HepG2 (cell line): Measurements from ENCODE around the gene CD40. TPM values are rescaled to one million over a fixed set of nuclear protein-coding genes. Genes with fewer than 3 reads are reported as not detected.

ENCODE experiments used
- ATAC-seq: fragments of 200-7000 bp; cut with Tn5 transposase; 3 replicates; pipeline ENCODE4 v1.9.1; 2020; ENCODE audit warnings: mild to moderate bottlenecking, moderate library complexity
- BruUV-seq: library from RNA; stranded (reverse); fragments of 400-500 nt; replicated peaks from 2 replicates; lab custom pipeline; 2021; lab: Mats Ljungman, UMichigan
- CTCF ChIA-PET: fragments of 300-600 bp; formaldehyde crosslinking; extraction: SDS; loops from one replicate; lab custom pipeline; 2021; ENCODE audit warnings: low total read pairs, inconsistent platforms, low intra/inter-chr PET ratio; lab: Yijun Ruan, JAX
- POLR2A ChIA-PET: fragments of 350-600 bp; sonication (Branson Sonifier 250); formaldehyde crosslinking; loops from one replicate; lab custom pipeline; 2020; ENCODE audit warnings: antibody characterized with exemption, inconsistent platforms; lab: Yijun Ruan, JAX
- DNase-seq: peaks from one replicate; pipeline ENCODE4 v3.0.0-alpha.2; 2015; ENCODE audit warnings: low spot score
- FAIRE-seq: peaks from 3 replicates; lab custom pipeline; 2011; peaks lifted over from hg19 to GRCh38; lab: Jason Lieb, UNC
- H2AFZ ChIP-seq: one replicate; pipeline ENCODE4 v1.6.1; 2011; ENCODE audit warnings: low read length, inconsistent platforms
- H3K27ac ChIP-seq: fragments of 300-600 bp; 3 replicates; pipeline ENCODE4 v1.8.0; 2011; ENCODE audit warnings: mixed run types, mild to moderate bottlenecking, mixed read lengths, low read length, inconsistent platforms; ENCODE audit not compliant: insufficient read depth; ENCODE audit errors: extremely low read length
- H3K27me3 ChIP-seq, 2 experiments: fragments of 200-600 bp in 1 of 2; 2 replicates in 1 of 2; 3 replicates in 1 of 2; pipeline versions ENCODE4 v1.6.0 to v1.8.0; 2011; ENCODE audit warnings: low read length in 2 of 2, mild to moderate bottlenecking in 2 of 2, moderate library complexity in 2 of 2, inconsistent platforms in 1 of 2; ENCODE audit not compliant: insufficient read depth in 2 of 2, control insufficient read depth in 1 of 2
- H3K36me3 ChIP-seq, 2 experiments: fragments of 200-600 bp in 1 of 2; replicated peaks in 1 of 2; 2 replicates in 1 of 2; 3 replicates in 1 of 2; pipeline versions ENCODE4 v1.5.1 to v1.8.0; 2011; ENCODE audit warnings: low read length in 2 of 2, inconsistent platforms in 1 of 2; ENCODE audit not compliant: insufficient read depth in 2 of 2, control insufficient read depth in 1 of 2
- H3K4me1 ChIP-seq: 2 replicates; pipeline ENCODE4 v1.5.1; 2012; ENCODE audit warnings: low read length, inconsistent platforms; ENCODE audit not compliant: insufficient read depth
- H3K4me2 ChIP-seq: 2 replicates; pipeline ENCODE4 v1.6.0; 2011; ENCODE audit warnings: low read depth, low read length, inconsistent platforms
- H3K4me3 ChIP-seq, 3 experiments: fragments of 200-600 bp in 1 of 3; sonication (generic), shearing (Covaris generic) in 1 of 3; replicated peaks in 1 of 3; 2 replicates each; pipeline ENCODE4 v1.5.1; 2011 to 2016; ENCODE audit warnings: low read length in 3 of 3, inconsistent platforms in 2 of 3, low read depth in 2 of 3, mild to moderate bottlenecking in 2 of 3, control low read depth in 1 of 3, mixed read lengths in 1 of 3; ENCODE audit not compliant: insufficient read depth in 1 of 3
- H3K79me2 ChIP-seq: one replicate; pipeline ENCODE4 v1.6.1; 2011; ENCODE audit warnings: low read length, inconsistent platforms; ENCODE audit not compliant: insufficient read depth
- H3K9ac ChIP-seq: 2 replicates; pipeline ENCODE4 v1.6.0; 2011; ENCODE audit warnings: mild to moderate bottlenecking, low read depth, low read length, inconsistent platforms; ENCODE audit not compliant: insufficient read depth
- H3K9me3 ChIP-seq: 2 replicates; pipeline ENCODE4 v1.5.1; 2012; ENCODE audit warnings: mild to moderate bottlenecking, low read length
- H4K20me1 ChIP-seq: 2 replicates; pipeline ENCODE4 v1.6.0; 2011; ENCODE audit warnings: inconsistent platforms, mild to moderate bottlenecking, low read length, moderate library complexity; ENCODE audit not compliant: insufficient read depth
- ATF7 ChIP-seq, 2 experiments: fragments of 450-650 bp in 1 of 2; sonication (generic) in 1 of 2; formaldehyde crosslinking in 1 of 2; IDR thresholded peaks; 2 replicates each; pipeline versions ENCODE4 v1.4.0 to v1.6.1; 2016 to 2020; ENCODE audit warnings: antibody characterized with exemption in 1 of 2, mild to moderate bottlenecking in 1 of 2, missing genetic modification reagents in 1 of 2
- POLR2AphosphoS2 ChIP-seq: IDR thresholded peaks from 2 replicates; pipeline ENCODE4 v1.6.1; 2011; ENCODE audit warnings: low read depth, low read length, improper control_type of control experiment
- ZBTB20 ChIP-seq: sonication (generic); formaldehyde crosslinking; IDR thresholded peaks from 2 replicates; pipeline ENCODE4 v1.8.1; 2023; ENCODE audit warnings: missing genetic modification reagents, low read depth, mild to moderate bottlenecking, borderline replicate concordance
- ZNF225 ChIP-seq: sonication (generic); formaldehyde crosslinking; IDR thresholded peaks from 2 replicates; pipeline ENCODE4 v1.4.0; 2020; ENCODE audit warnings: mild to moderate bottlenecking, missing genetic modification reagents
- WGBS: methylation state at CpG from one replicate; pipeline ENCODE4 v1.1.6; 2017; ENCODE audit warnings: low lambda C conversion rate; 5-methylcytosine and 5-hydroxymethylcytosine counted together
- in situ Hi-C: cut with HindIII; loops from 2 replicates; pipeline ENCODE4 v1.10.0; 2017; ENCODE audit warnings: low pct_unique_long_range_greater_than_20kb; ENCODE audit not compliant: extremely low pct_ligation_motif_present
- intact Hi-C: fragments of 100-400 bp; cut with micrococcal nuclease; formaldehyde crosslinking; loops from one replicate; pipeline ENCODE4 v1.10.0; 2022; ENCODE audit not compliant: unreplicated experiment
- polyA plus RNA-seq, 8 experiments: library from polyadenylated mRNA; depleted of rRNA in 3 of 8; stranded (reverse) in 7 of 8; unstranded in 1 of 8; fragments of >200 nt; fragmentation: Illumina TruSeq in 4 of 8; extraction: Trizol in 4 of 8; gene quantifications; 2 replicates each; pipeline versions ENCODE4 v1.2.1 to v1.2.3, GENCODE V29; 2011 to 2016; ENCODE audit warnings: low read depth in 4 of 8, missing spikeins in 1 of 8, mixed read lengths in 1 of 8; ENCODE audit not compliant: insufficient read depth in 1 of 8
- total RNA-seq, 5 experiments: library from RNA; depleted of rRNA; stranded (reverse); fragments of >200 nt; fragmentation: Illumina TruSeq; extraction: Trizol; gene quantifications; 2 replicates each; pipeline ENCODE4 v1.2.3, GENCODE V29; 2016; ENCODE audit warnings: low read depth in 1 of 5
- TF ChIP-seq, protein P1 (sequence below): sonication (generic); formaldehyde crosslinking; IDR thresholded peaks from 2 replicates; pipeline ENCODE4 v1.4.0; 2020; ENCODE audit warnings: missing genetic modification reagents

Gene CD40
- total and polyA plus RNA-seq, 2 of the 13 experiments (the other 11 are each of a cell fraction or from before 2014, with no cell fraction given), result 4.6 to 13.4 TPM

DNA sequence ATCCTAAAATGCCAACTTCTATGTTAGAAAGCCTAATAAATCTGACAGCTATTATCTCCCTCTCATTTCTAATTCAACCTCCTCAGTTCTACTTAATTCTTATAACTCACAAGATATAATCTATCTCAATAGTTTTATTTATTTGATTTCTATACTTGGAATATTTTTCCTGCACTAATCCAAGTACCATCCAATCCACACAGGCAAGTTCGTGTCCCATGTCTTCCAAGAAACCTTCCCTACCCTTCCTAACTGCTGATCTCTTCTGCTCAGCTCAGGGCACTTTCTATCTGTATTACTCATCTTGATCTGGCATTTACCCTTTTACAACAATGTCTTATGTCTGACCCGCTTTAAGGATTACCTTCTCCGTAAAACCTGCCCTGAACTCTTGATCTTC, 46.5 kb upstream of the CD40 start:
- no peak for ATAC-seq
- peaks cover 20 to 67% of the 10 kb centered on the region in 2 experiments for H3K36me3 ChIP-seq
- 98% methylated on average over 3 of the region's 3 CpGs for WGBS
- no peaks in the 10 kb centered on the region for H3K9me3 ChIP-seq
- H3K4me1 ChIP-seq, result no peaks in the 10 kb centered on the region
- no peaks in the 10 kb centered on the region for H3K79me2 ChIP-seq
- DNase-seq, result no peak
- no peak for FAIRE-seq
- H3K4me2 ChIP-seq, result no peak overlapping the region
- TF ChIP-seq, protein P1, sequence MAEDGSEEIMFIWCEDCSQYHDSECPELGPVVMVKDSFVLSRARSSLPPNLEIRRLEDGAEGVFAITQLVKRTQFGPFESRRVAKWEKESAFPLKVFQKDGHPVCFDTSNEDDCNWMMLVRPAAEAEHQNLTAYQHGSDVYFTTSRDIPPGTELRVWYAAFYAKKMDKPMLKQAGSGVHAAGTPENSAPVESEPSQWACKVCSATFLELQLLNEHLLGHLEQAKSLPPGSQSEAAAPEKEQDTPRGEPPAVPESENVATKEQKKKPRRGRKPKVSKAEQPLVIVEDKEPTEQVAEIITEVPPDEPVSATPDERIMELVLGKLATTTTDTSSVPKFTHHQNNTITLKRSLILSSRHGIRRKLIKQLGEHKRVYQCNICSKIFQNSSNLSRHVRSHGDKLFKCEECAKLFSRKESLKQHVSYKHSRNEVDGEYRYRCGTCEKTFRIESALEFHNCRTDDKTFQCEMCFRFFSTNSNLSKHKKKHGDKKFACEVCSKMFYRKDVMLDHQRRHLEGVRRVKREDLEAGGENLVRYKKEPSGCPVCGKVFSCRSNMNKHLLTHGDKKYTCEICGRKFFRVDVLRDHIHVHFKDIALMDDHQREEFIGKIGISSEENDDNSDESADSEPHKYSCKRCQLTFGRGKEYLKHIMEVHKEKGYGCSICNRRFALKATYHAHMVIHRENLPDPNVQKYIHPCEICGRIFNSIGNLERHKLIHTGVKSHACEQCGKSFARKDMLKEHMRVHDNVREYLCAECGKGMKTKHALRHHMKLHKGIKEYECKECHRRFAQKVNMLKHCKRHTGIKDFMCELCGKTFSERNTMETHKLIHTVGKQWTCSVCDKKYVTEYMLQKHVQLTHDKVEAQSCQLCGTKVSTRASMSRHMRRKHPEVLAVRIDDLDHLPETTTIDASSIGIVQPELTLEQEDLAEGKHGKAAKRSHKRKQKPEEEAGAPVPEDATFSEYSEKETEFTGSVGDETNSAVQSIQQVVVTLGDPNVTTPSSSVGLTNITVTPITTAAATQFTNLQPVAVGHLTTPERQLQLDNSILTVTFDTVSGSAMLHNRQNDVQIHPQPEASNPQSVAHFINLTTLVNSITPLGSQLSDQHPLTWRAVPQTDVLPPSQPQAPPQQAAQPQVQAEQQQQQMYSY (CRISPR knock-in tag), result peak; percentile 79; the same call in 1 of the 2 replicates
- TF ChIP-seq POLR2AphosphoS2, result 0 out of 2 replicates have a peak, but pooled peaks have one; percentile 32
- no peak for TF ChIP-seq ZNF225 (CRISPR knock-in tag)
- ChIA-PET POLR2A (no interaction called here), CTCF (no interaction called here)
- no peak overlapping the region for H3K27ac ChIP-seq
- no peaks in the 10 kb centered on the region for H3K27me3 ChIP-seq
- in situ Hi-C loops (no loop called here), intact Hi-C loops (no loop called here)
- H2AFZ ChIP-seq, result no peak overlapping the region
- H4K20me1 ChIP-seq, result no peaks in the 10 kb centered on the region
- no peak overlapping the region for H3K4me3 ChIP-seq
- H3K9ac ChIP-seq, result no peak overlapping the region
- BruUV-seq, result no TSS peak

DNA sequence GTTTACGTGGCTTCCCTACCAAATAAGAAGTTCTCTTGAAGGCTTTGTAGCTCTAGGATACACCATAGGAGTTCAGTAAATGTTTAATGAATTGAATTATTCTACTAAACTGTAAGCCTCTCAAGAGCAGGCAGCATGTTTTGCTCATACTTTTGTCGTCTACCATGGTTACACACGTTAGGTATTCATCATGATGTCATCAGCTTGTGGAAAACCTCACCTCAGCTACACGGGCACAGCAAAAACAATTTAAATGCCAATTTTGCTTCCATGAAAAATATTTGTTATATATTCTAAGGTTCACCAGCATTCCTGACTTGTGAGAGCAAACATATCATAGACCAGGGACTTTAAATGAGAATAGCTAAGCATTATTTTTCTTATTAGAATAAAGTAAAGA, 45.1 kb upstream of the CD40 start:
- BruUV-seq, result no TSS peak
- in situ Hi-C loops, result no loop called here
- Histone ChIP-seq H4K20me1 (no peaks in the 10 kb centered on the region), H2AFZ (no peak overlapping the region), H3K79me2 (peaks cover 6% of the 10 kb centered on the region), H3K36me3 (peaks cover 14 to 63% of the 10 kb centered on the region in 2 experiments), H3K27me3 (no peaks in the 10 kb centered on the region), H3K9ac (no peak overlapping the region), H3K4me1 (no peaks in the 10 kb centered on the region), H3K4me3 (no peak overlapping the region), H3K4me2 (no peak overlapping the region), H3K9me3 (no peaks in the 10 kb centered on the region), H3K27ac (no peak overlapping the region)
- ChIA-PET POLR2A (no interaction called here), CTCF (no interaction called here)
- DNase-seq, result no peak
- WGBS, result 97% methylated on average over 4 of the region's 4 CpGs
- intact Hi-C loops, result no loop called here
- no peak for ATAC-seq
- FAIRE-seq, result no peak
- TF ChIP-seq ATF7 (IDR thresholded peaks at IDR 0.05) (peak; percentile 89), ATF7 (CRISPR knock-in tag; IDR thresholded peaks at IDR 0.05) (no peak), ZBTB20 (no peak)
